ENCODE results near the gene UGT2B7. TPM values are rescaled to one million over a fixed set of nuclear protein-coding genes. Genes with fewer than 3 reads are reported as not detected.
"Not testable (repeated sequence)": the region's sequence is repeated elsewhere in the genome, so short reads cannot be mapped to it uniquely, and the experiment has no call there.

The UGT2B7 gene
- not detected in 2 replicates for total RNA-seq (2014; rRNA removed; shearing (Covaris generic))

- no peak for DNase-seq (ENCODE audit: low spot score)
- in situ Hi-C loops (cut with HindIII; ENCODE audit: low sequenced_read_pairs) = no loop called here
These were observed at the start of gene UGT2B7 for GRCh38 chr4:69096111-69096656. TSS of gene UGT2B7 (plus strand) at chr4:69096474. CDS start at chr4:69096521, 47 bp downstream.

- DNase-seq (ENCODE audit: low spot score) = no peak
- in situ Hi-C loops (cut with HindIII; ENCODE audit: low sequenced_read_pairs) = no loop called here
These were observed 46.4 kb upstream of the UGT2B7 start for GRCh38 chr4:69049860-69050259.

- DNase-seq (ENCODE audit: low spot score); in situ Hi-C loops (cut with HindIII; ENCODE audit: low sequenced_read_pairs): not testable (repeated sequence)
These were observed 45.3 kb upstream of the UGT2B7 start for GRCh38 chr4:69050853-69051575.

- no peak for DNase-seq (ENCODE audit: low spot score)
- in situ Hi-C loops (cut with HindIII; ENCODE audit: low sequenced_read_pairs) = no loop called here
These were observed 44.7 kb upstream of the UGT2B7 start for GRCh38 chr4:69051576-69051943.

GRCh38 chr4:69053309-69053885 is 42.9 kb upstream of the UGT2B7 start:
- in situ Hi-C loops (cut with HindIII; ENCODE audit: low sequenced_read_pairs) = not testable (repeated sequence)

GRCh38 chr4:69054033-69054432 is 42.2 kb upstream of the UGT2B7 start:
- DNase-seq (ENCODE audit: low spot score); in situ Hi-C loops (cut with HindIII; ENCODE audit: low sequenced_read_pairs): not testable (repeated sequence)

More at GRCh38 chr4:69053309-69053885, 42.9 kb upstream of the UGT2B7 start:
- DNase-seq (ENCODE audit: low spot score) = not testable (repeated sequence)

GRCh38 chr4:69054578-69055200 is 41.6 kb upstream of the UGT2B7 start:
- DNase-seq (ENCODE audit: low spot score) = no peak
- in situ Hi-C loops (cut with HindIII; ENCODE audit: low sequenced_read_pairs) = no loop called here

GRCh38 chr4:69056150-69056549 is 40.1 kb upstream of the UGT2B7 start:
- in situ Hi-C loops (cut with HindIII; ENCODE audit: low sequenced_read_pairs) = no loop called here
- no peak for DNase-seq (ENCODE audit: low spot score)

- no peak for DNase-seq (ENCODE audit: low spot score)
- in situ Hi-C loops (cut with HindIII; ENCODE audit: low sequenced_read_pairs) = no loop called here
These were observed 39.2 kb upstream of the UGT2B7 start for GRCh38 chr4:69056921-69057550.

GRCh38 chr4:69057620-69058409 is 38.5 kb upstream of the UGT2B7 start:
- in situ Hi-C loops (cut with HindIII; ENCODE audit: low sequenced_read_pairs) = no loop called here
- DNase-seq (ENCODE audit: low spot score) = no peak

- DNase-seq (ENCODE audit: low spot score) = no peak
- in situ Hi-C loops (cut with HindIII; ENCODE audit: low sequenced_read_pairs) = no loop called here
These were observed 37.7 kb upstream of the UGT2B7 start for GRCh38 chr4:69058410-69059059.

- no peak for DNase-seq (ENCODE audit: low spot score)
- in situ Hi-C loops (cut with HindIII; ENCODE audit: low sequenced_read_pairs) = no loop called here
These were observed 35.5 kb upstream of the UGT2B7 start for GRCh38 chr4:69060651-69061308.

- in situ Hi-C loops (cut with HindIII; ENCODE audit: low sequenced_read_pairs) = no loop called here
- DNase-seq (ENCODE audit: low spot score) = no peak
These were observed 31.9 kb upstream of the UGT2B7 start for GRCh38 chr4:69064391-69064790.

- in situ Hi-C loops (cut with HindIII; ENCODE audit: low sequenced_read_pairs) = no loop called here
- DNase-seq (ENCODE audit: low spot score) = no peak
These were observed 29.3 kb upstream of the UGT2B7 start for GRCh38 chr4:69066945-69067344.

GRCh38 chr4:69069085-69069484 is 27.2 kb upstream of the UGT2B7 start:
- DNase-seq (ENCODE audit: low spot score) = no peak
- in situ Hi-C loops (cut with HindIII; ENCODE audit: low sequenced_read_pairs) = no loop called here

GRCh38 chr4:69070590-69070989 is 25.7 kb upstream of the UGT2B7 start:
- no peak for DNase-seq (ENCODE audit: low spot score)
- in situ Hi-C loops (cut with HindIII; ENCODE audit: low sequenced_read_pairs) = no loop called here

- DNase-seq (ENCODE audit: low spot score) = no peak
- in situ Hi-C loops (cut with HindIII; ENCODE audit: low sequenced_read_pairs) = no loop called here
These were observed 25.0 kb upstream of the UGT2B7 start for GRCh38 chr4:69071286-69071685.

GRCh38 chr4:69073375-69073774 is 22.9 kb upstream of the UGT2B7 start:
- no peak for DNase-seq (ENCODE audit: low spot score)
- in situ Hi-C loops (cut with HindIII; ENCODE audit: low sequenced_read_pairs) = no loop called here
